SK-N-SH (cell line): ENCODE data around the gene TNK2. TPM values are rescaled to one million over a fixed set of nuclear protein-coding genes. Genes with fewer than 3 reads are reported as not detected.

Source experiments
- CTCF ChIA-PET: fragments of 300-600, 350-600 bp; formaldehyde crosslinking; extraction: SDS; loops from one replicate; lab custom pipeline; 2021; lab: Yijun Ruan, JAX
- POLR2A ChIA-PET: fragments of 350-600 bp; sonication (Branson Sonifier 250); formaldehyde crosslinking; extraction: SDS; loops from one replicate; lab custom pipeline; 2020; ENCODE audit warnings: antibody characterized with exemption, inconsistent platforms; lab: Yijun Ruan, JAX
- DNase-seq: peaks from one replicate; pipeline ENCODE4 v3.0.0; 2012
- H2AFZ ChIP-seq: fragments of 200-600 bp; sonication (generic); 2 replicates; pipeline ENCODE4 v1.8.1; 2016; ENCODE audit warnings: antibody characterized with exemption, mild to moderate bottlenecking, low read depth
- H3F3A ChIP-seq: fragments of 200-600 bp; sonication (generic); replicated peaks from 2 replicates; pipeline ENCODE3; 2016; ENCODE audit warnings: antibody characterized with exemption, mild to moderate bottlenecking; ENCODE audit not compliant: insufficient read depth
- H3K27ac ChIP-seq, 2 experiments: fragments of 200-500 bp in 1 of 2; fragments of 200-600 bp in 1 of 2; sonication (Bioruptor generic) in 1 of 2; sonication (generic), shearing (Covaris generic) in 1 of 2; 2 replicates each; pipeline versions ENCODE4 v1.5.1 to v1.6.1; 2014 to 2016; ENCODE audit warnings: low read depth in 2 of 2, inconsistent platforms in 1 of 2, low read length in 1 of 2, mild to moderate bottlenecking in 1 of 2, mixed read lengths in 1 of 2
- H3K27me3 ChIP-seq: fragments of 200-600 bp; sonication (generic), shearing (Covaris generic); 2 replicates; pipeline ENCODE4 v1.6.1; 2016; ENCODE audit warnings: mixed run types; ENCODE audit not compliant: insufficient read depth
- H3K36me3 ChIP-seq, 2 experiments: fragments of 200-500 bp in 1 of 2; fragments of 200-600 bp in 1 of 2; sonication (Bioruptor generic) in 1 of 2; sonication (generic) in 1 of 2; replicated peaks in 1 of 2; 2 replicates each; pipeline versions ENCODE3 to v1.5.1; 2014 to 2016; ENCODE audit warnings: low read length in 1 of 2, mild to moderate bottlenecking in 1 of 2; ENCODE audit not compliant: insufficient read depth in 2 of 2, control insufficient read depth in 1 of 2
- H3K4me1 ChIP-seq, 2 experiments: fragments of 200-500 bp in 1 of 2; fragments of 200-600 bp in 1 of 2; sonication (Bioruptor generic) in 1 of 2; sonication (generic), shearing (Covaris generic) in 1 of 2; 2 replicates each; pipeline versions ENCODE4 v1.5.1 to v1.6.1; 2014 to 2016; ENCODE audit warnings: low read depth in 1 of 2, low read length in 1 of 2, mixed run types in 1 of 2; ENCODE audit not compliant: insufficient read depth in 2 of 2, control insufficient read depth in 1 of 2
- H3K4me2 ChIP-seq: fragments of 200-600 bp; sonication (generic), shearing (Covaris generic); 2 replicates; pipeline ENCODE4 v1.6.1; 2017; ENCODE audit warnings: mixed run types
- H3K4me3 ChIP-seq, 2 experiments: fragments of 200-500 bp in 1 of 2; fragments of 200-600 bp in 1 of 2; sonication (Bioruptor generic) in 1 of 2; sonication (generic), shearing (Covaris generic) in 1 of 2; 2 replicates each; pipeline versions ENCODE4 v1.5.1 to v1.8.1; 2014 to 2016; ENCODE audit warnings: low read depth in 2 of 2, inconsistent platforms in 1 of 2, low read length in 1 of 2, mild to moderate bottlenecking in 1 of 2, mixed read lengths in 1 of 2, moderate library complexity in 1 of 2
- H3K79me2 ChIP-seq: fragments of 200-600 bp; sonication (generic); 2 replicates; pipeline ENCODE4 v1.8.1; 2017; ENCODE audit warnings: mild to moderate bottlenecking; ENCODE audit not compliant: insufficient read depth
- H3K9ac ChIP-seq: fragments of 200-600 bp; sonication (generic); 2 replicates; pipeline ENCODE4 v1.6.1; 2017; ENCODE audit warnings: mixed run types
- H3K9me2 ChIP-seq: fragments of 200-600 bp; sonication (generic); 2 replicates; pipeline ENCODE4 v1.6.1; 2017; ENCODE audit warnings: mixed run types
- H3K9me3 ChIP-seq: fragments of 200-600 bp; sonication (generic); 2 replicates; pipeline ENCODE4 v1.6.1; 2017; ENCODE audit warnings: mixed run types, mild to moderate bottlenecking, moderate library complexity
- H4K20me1 ChIP-seq: fragments of 200-600 bp; sonication (generic); 2 replicates; pipeline ENCODE4 v1.6.1; 2017; ENCODE audit warnings: mild to moderate bottlenecking, mixed run types; ENCODE audit not compliant: insufficient read depth
- CHD2 ChIP-seq: fragments of 150-350 bp; IDR thresholded peaks from 2 replicates; pipeline ENCODE4 v1.6.1; 2018; ENCODE audit warnings: low read length; ENCODE audit not compliant: partially characterized antibody
- EP300 ChIP-seq, 2 experiments: IDR thresholded peaks; 2 replicates each; pipeline versions ENCODE4 v1.4.0 to v1.6.1; 2012; ENCODE audit warnings: borderline replicate concordance in 1 of 2, low read depth in 1 of 2, low read length in 1 of 2
- FOXJ3 ChIP-seq: sonication (generic); formaldehyde crosslinking; IDR thresholded peaks from 2 replicates; pipeline ENCODE4 v1.5.1; 2020; ENCODE audit warnings: mild to moderate bottlenecking, missing genetic modification reagents
- GABPA ChIP-seq: IDR thresholded peaks from 2 replicates; pipeline ENCODE4 v1.4.0; 2012; ENCODE audit warnings: low read depth, mild to moderate bottlenecking
- JUND ChIP-seq: IDR thresholded peaks from 2 replicates; pipeline ENCODE4 v1.4.0; 2012
- NFIC ChIP-seq: IDR thresholded peaks from 2 replicates; pipeline ENCODE4 v1.4.0; 2012; ENCODE audit warnings: borderline replicate concordance
- POLR2AphosphoS5 ChIP-seq: IDR thresholded peaks from 2 replicates; pipeline ENCODE4 v1.6.1; 2012; ENCODE audit warnings: low read depth, low read length
- RXRA ChIP-seq: IDR thresholded peaks from 2 replicates; pipeline ENCODE4 v1.4.0; 2012; ENCODE audit warnings: low read depth, mild to moderate bottlenecking, borderline replicate concordance
- SIN3A ChIP-seq: IDR thresholded peaks from 2 replicates; pipeline ENCODE4 v1.6.1; 2012; ENCODE audit warnings: low read depth, mild to moderate bottlenecking, low read length, moderate library complexity, borderline replicate concordance
- SMC3 ChIP-seq: IDR thresholded peaks from 2 replicates; pipeline ENCODE4 v1.6.1; 2012; ENCODE audit warnings: low read depth, low read length, improper control_type of control experiment
- TAF1 ChIP-seq: IDR thresholded peaks from 2 replicates; pipeline ENCODE4 v1.6.1; 2012; ENCODE audit warnings: low read depth, mild to moderate bottlenecking, low read length, moderate library complexity, borderline replicate concordance
- TCF12 ChIP-seq: IDR thresholded peaks from 2 replicates; pipeline ENCODE4 v1.4.0; 2012
- WGBS: methylation state at CpG from one replicate; pipeline ENCODE4 v1.1.6; 2017; ENCODE audit warnings: low lambda C conversion rate; 5-methylcytosine and 5-hydroxymethylcytosine counted together
- polyA plus RNA-seq, 3 experiments: library from polyadenylated mRNA; depleted of rRNA; stranded (reverse); fragments of >200 nt; gene quantifications; 2 replicates each; pipeline ENCODE4 v1.2.3, GENCODE V29; 2012
- TF ChIP-seq, protein P1 (sequence below): IDR thresholded peaks from 2 replicates; pipeline ENCODE4; 2012
- TF ChIP-seq, protein P2 (sequence below): IDR thresholded peaks from 2 replicates; pipeline ENCODE4 v1.4.0; 2012; ENCODE audit warnings: low read depth, borderline replicate concordance
- TF ChIP-seq, protein P3 (sequence below): fragments of 150-350 bp; IDR thresholded peaks from 2 replicates; pipeline ENCODE4 v1.6.1; 2017; ENCODE audit warnings: antibody characterized with exemption, low read length, low read depth, borderline replicate concordance
- TF ChIP-seq, protein P4 (sequence below): IDR thresholded peaks from 2 replicates; pipeline ENCODE4 v1.4.0; 2012; ENCODE audit warnings: low read depth
- TF ChIP-seq, protein P5 (sequence below): fragments of 200-600 bp; sonication (generic); IDR thresholded peaks from 2 replicates; pipeline ENCODE4 v1.6.1; 2017; ENCODE audit warnings: antibody characterized with exemption, mild to moderate bottlenecking, moderate library complexity

The TNK2 gene
- polyA plus RNA-seq, 1 of the 3 experiments (the other 2 are of a cell fraction): 17.3 TPM

DNA sequence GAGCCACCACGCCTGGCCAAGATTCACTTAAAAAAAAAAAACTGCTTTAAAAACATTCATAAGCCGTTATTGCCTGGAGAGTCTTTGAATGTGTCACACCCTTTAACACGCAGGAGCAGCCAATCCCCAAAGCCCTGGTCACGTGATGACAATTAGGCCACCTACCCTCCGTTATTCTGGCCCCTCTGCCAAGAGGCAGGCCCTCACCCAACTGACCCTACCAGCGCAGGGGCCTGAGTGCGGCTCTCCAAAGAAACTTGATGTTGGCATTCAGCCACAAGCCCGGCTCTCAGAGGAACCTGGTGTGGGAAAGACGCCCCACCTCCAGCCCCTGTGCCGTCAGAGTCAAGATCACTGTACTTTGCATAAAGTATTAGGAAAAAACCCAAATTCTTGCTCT lies 85.1 kb downstream of the TNK2 start (continued):
- TF ChIP-seq CHD2 (no peak), SIN3A (no peak), SMC3 (no peak), GABPA (no peak)
- TF ChIP-seq, protein P1, sequence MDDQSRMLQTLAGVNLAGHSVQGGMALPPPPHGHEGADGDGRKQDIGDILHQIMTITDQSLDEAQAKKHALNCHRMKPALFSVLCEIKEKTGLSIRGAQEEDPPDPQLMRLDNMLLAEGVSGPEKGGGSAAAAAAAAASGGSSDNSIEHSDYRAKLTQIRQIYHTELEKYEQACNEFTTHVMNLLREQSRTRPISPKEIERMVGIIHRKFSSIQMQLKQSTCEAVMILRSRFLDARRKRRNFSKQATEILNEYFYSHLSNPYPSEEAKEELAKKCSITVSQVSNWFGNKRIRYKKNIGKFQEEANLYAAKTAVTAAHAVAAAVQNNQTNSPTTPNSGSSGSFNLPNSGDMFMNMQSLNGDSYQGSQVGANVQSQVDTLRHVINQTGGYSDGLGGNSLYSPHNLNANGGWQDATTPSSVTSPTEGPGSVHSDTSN: no peak
- TF ChIP-seq, protein P2, sequence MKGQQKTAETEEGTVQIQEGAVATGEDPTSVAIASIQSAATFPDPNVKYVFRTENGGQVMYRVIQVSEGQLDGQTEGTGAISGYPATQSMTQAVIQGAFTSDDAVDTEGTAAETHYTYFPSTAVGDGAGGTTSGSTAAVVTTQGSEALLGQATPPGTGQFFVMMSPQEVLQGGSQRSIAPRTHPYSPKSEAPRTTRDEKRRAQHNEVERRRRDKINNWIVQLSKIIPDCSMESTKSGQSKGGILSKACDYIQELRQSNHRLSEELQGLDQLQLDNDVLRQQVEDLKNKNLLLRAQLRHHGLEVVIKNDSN: no peak
- TF ChIP-seq, protein P3, sequence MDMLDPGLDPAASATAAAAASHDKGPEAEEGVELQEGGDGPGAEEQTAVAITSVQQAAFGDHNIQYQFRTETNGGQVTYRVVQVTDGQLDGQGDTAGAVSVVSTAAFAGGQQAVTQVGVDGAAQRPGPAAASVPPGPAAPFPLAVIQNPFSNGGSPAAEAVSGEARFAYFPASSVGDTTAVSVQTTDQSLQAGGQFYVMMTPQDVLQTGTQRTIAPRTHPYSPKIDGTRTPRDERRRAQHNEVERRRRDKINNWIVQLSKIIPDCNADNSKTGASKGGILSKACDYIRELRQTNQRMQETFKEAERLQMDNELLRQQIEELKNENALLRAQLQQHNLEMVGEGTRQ: no peak

DNA sequence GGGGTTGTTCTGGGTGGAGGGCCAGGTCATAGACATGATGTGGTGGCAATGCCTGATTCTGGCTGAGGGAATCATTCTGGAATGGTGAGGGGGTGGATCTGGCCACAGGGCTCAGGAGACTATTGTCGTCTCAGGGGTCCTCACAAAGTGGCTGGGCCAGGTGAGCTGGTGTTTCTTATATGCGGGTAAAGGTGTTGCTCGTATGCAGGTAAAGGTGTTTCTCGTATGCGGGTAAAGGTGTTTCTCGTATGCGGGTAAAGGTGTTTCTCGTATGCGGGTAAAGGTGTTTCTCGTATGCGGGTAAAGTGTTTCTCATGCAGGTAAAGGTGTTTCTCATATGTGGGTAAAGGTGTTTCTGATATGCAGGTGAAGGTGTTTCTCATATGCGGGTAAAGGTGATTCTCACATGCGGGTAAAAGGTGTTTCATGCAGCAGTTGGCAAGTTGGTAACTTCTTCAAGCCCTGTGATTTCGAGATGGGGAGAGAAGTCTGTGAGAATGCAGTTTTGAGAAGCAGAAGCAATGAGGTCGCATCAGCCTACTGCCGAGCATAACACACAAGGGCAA lies 86.1 kb downstream of the TNK2 start:
- WGBS: 78% methylated on average over 16 of the region's 16 CpGs
- Histone ChIP-seq H3K9ac (no peak overlapping the region), H3K27me3 (0 out of 2 replicates have a peak, but pooled peaks cover 11% of the 10 kb centered on the region), H4K20me1 (no peaks in the 10 kb centered on the region), H3K36me3 (no peaks in the 10 kb centered on the region), H3K27ac (no peak overlapping the region), H3K79me2 (no peaks in the 10 kb centered on the region), H3K4me1 (no peaks in the 10 kb centered on the region), H3K4me3 (no peak overlapping the region), H2AFZ (no peak overlapping the region), H3K4me2 (no peak overlapping the region), H3K9me2 (no peaks in the 10 kb centered on the region), H3K9me3 (no peaks in the 10 kb centered on the region), H3F3A (no peaks in the 10 kb centered on the region)
- ChIA-PET POLR2A (no interaction called here), CTCF (interaction anchor here (1.0 kb wide), 1 partner anchor 37 kb away, joined by 4 read pairs; no protein-coding TSS in a partner anchor)
- no peak for DNase-seq
- TF ChIP-seq TCF12 (no peak), JUND (no peak), RXRA (no peak), FOXJ3 (CRISPR knock-in tag) (no peak), CHD2 (no peak), POLR2AphosphoS5 (no peak), TAF1 (no peak), NFIC (no peak), SIN3A (no peak), EP300 (IDR thresholded peaks at IDR 0.05; ENCODE audit: borderline replicate concordance in 1 of 2, low read depth in 1 of 2, low read length in 1 of 2) (no peak), SMC3 (no peak)
- TF ChIP-seq, protein P4, sequence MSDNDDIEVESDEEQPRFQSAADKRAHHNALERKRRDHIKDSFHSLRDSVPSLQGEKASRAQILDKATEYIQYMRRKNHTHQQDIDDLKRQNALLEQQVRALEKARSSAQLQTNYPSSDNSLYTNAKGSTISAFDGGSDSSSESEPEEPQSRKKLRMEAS: no peak
- TF ChIP-seq, protein P5, sequence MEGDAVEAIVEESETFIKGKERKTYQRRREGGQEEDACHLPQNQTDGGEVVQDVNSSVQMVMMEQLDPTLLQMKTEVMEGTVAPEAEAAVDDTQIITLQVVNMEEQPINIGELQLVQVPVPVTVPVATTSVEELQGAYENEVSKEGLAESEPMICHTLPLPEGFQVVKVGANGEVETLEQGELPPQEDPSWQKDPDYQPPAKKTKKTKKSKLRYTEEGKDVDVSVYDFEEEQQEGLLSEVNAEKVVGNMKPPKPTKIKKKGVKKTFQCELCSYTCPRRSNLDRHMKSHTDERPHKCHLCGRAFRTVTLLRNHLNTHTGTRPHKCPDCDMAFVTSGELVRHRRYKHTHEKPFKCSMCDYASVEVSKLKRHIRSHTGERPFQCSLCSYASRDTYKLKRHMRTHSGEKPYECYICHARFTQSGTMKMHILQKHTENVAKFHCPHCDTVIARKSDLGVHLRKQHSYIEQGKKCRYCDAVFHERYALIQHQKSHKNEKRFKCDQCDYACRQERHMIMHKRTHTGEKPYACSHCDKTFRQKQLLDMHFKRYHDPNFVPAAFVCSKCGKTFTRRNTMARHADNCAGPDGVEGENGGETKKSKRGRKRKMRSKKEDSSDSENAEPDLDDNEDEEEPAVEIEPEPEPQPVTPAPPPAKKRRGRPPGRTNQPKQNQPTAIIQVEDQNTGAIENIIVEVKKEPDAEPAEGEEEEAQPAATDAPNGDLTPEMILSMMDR: no peak
- TF ChIP-seq, protein P2: no peak
- TF ChIP-seq, protein P3: no peak
